PC-9 (cell line): ENCODE measurements around the gene LLPH.

Experiments used
- CTCF ChIP-seq: fragments of 200-600 bp; sonication (generic); conservative IDR thresholded peaks from 2 replicates; pipeline ENCODE4 v1.6.1; 2017; ENCODE audit warnings: mixed run types, antibody characterized with exemption, mild to moderate bottlenecking, moderate library complexity
- EZH2 ChIP-seq: fragments of 200-600 bp; sonication (generic); IDR thresholded peaks from 2 replicates; pipeline ENCODE4 v1.8.0; 2017; ENCODE audit warnings: antibody characterized with exemption, low read depth

- TF ChIP-seq CTCF (no peak), EZH2 (no peak)
Measured at GRCh38 chr12:66143868-66144267, 13.3 kb upstream of the LLPH start.
